Choroid plexus epithelial cell (primary cell): Measurements from ENCODE around the gene KCMF1.

Experiments
- DNase-seq: peaks from one replicate; pipeline ENCODE4 v3.0.0-alpha.2; 2010; ENCODE audit warnings: low read depth
- H3K4me3 ChIP-seq: 2 replicates; pipeline ENCODE4 v1.5.1; 2011; ENCODE audit warnings: low read depth, mild to moderate bottlenecking, control low read depth, low read length, moderate library complexity
- CTCF ChIP-seq: conservative IDR thresholded peaks from 2 replicates; pipeline ENCODE4 v1.5.1; 2011; ENCODE audit warnings: low read depth, mild to moderate bottlenecking, control low read depth, inconsistent platforms, low read length, moderate library complexity

Gene KCMF1

GRCh38 chr2:84969511-84970209 is 1.3 kb upstream of the KCMF1 start:
- DNase-seq: peak; percentile 54
- no peak for TF ChIP-seq CTCF
- H3K4me3 ChIP-seq: peak overlapping the region; percentile 77

- peak; percentile 63 for DNase-seq
- H3K4me3 ChIP-seq: peak overlapping the region; percentile 77
- no peak for TF ChIP-seq CTCF
Measured at GRCh38 chr2:84970210-84970867, 622 bp upstream of the KCMF1 start.

GRCh38 chr2:84971510-84972206 is 697 bp downstream of the KCMF1 start:
- peak; percentile 52 for DNase-seq
- TF ChIP-seq CTCF: no peak
- H3K4me3 ChIP-seq: peak overlapping the region; percentile 77

- TF ChIP-seq CTCF: no peak
- H3K4me3 ChIP-seq: peak overlapping the region; percentile 77
- no peak for DNase-seq
Measured at GRCh38 chr2:84972207-84972783, 1.3 kb downstream of the KCMF1 start.

GRCh38 chr2:84972932-84973331 is 2.0 kb downstream of the KCMF1 start:
- no peak for TF ChIP-seq CTCF
- peak overlapping the region; percentile 77 for H3K4me3 ChIP-seq
- no peak for DNase-seq

- no peak for TF ChIP-seq CTCF
Measured at GRCh38 chr2:84980263-84980983, 9.5 kb downstream of the KCMF1 start.

More at GRCh38 chr2:84980263-84980983, 9.5 kb downstream of the KCMF1 start:
- no peak overlapping the region for H3K4me3 ChIP-seq
- no peak for DNase-seq
